ENCODE results near the gene CEP55. TPM values are rescaled to one million over a fixed set of nuclear protein-coding genes. Genes with fewer than 3 reads are reported as not detected.

CEP55 gene
- total RNA-seq, 1 experiment from 2014 or later = 39.4 TPM

GRCh38 chr10:93505075-93505474 is 8.7 kb downstream of the CEP55 start:
- Mint-ChIP-seq H3K4me3 (ENCODE audit: unreplicated experiment) (no peak overlapping the region), H3K36me3 (ENCODE audit: insufficient read depth, unreplicated experiment) (peaks cover 28% of the 10 kb centered on the region), H3K9me3 (ENCODE audit: unreplicated experiment) (no peaks in the 10 kb centered on the region), H3K27me3 (ENCODE audit: insufficient read depth, unreplicated experiment) (no peaks in the 10 kb centered on the region), H3K4me1 (ENCODE audit: insufficient read depth, unreplicated experiment) (peaks cover 15% of the 10 kb centered on the region), H3K27ac (ENCODE audit: low read depth, unreplicated experiment) (peak overlapping the region; percentile 55)
- intact Hi-C loops (cut with micrococcal nuclease) = no loop called here
- no peak for DNase-seq (ENCODE audit: unreplicated experiment)
- TF ChIP-seq, protein P1, sequence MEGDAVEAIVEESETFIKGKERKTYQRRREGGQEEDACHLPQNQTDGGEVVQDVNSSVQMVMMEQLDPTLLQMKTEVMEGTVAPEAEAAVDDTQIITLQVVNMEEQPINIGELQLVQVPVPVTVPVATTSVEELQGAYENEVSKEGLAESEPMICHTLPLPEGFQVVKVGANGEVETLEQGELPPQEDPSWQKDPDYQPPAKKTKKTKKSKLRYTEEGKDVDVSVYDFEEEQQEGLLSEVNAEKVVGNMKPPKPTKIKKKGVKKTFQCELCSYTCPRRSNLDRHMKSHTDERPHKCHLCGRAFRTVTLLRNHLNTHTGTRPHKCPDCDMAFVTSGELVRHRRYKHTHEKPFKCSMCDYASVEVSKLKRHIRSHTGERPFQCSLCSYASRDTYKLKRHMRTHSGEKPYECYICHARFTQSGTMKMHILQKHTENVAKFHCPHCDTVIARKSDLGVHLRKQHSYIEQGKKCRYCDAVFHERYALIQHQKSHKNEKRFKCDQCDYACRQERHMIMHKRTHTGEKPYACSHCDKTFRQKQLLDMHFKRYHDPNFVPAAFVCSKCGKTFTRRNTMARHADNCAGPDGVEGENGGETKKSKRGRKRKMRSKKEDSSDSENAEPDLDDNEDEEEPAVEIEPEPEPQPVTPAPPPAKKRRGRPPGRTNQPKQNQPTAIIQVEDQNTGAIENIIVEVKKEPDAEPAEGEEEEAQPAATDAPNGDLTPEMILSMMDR (IDR thresholded peaks at IDR 0.05; ENCODE audit: unreplicated experiment) = no peak
- ChIA-PET CTCF (interaction anchor here (0.6 to 4.0 kb wide), 5 partner anchors 12 to 620 kb away, joined by 3 to 27 read pairs (median 4); no protein-coding TSS in a partner anchor), POLR2A (interaction anchor here (0.9 to 1.5 kb wide), 2 partner anchors 8 to 9 kb away, joined by 3 to 4 read pairs; no protein-coding TSS in a partner anchor)
- no TSS peak for BruUV-seq (replicated peaks)

- no TSS peak for BruUV-seq (replicated peaks)
- CTCF ChIA-PET = interaction anchor here (0.5 to 3.5 kb wide), 11 partner anchors 11 to 504 kb away, joined by 3 to 29 read pairs (median 5); no protein-coding TSS in a partner anchor
Measured at GRCh38 chr10:93509816-93510215, 13.4 kb downstream of the CEP55 start.

GRCh38 chr10:93512565-93512964 is 16.2 kb downstream of the CEP55 start:
- peaks cover 7% of the 10 kb centered on the region for H3K4me1 Mint-ChIP-seq (ENCODE audit: insufficient read depth, unreplicated experiment)
- TF ChIP-seq, protein P1 (IDR thresholded peaks at IDR 0.05; ENCODE audit: unreplicated experiment) = no peak
- H3K36me3 Mint-ChIP-seq (ENCODE audit: insufficient read depth, unreplicated experiment) = peaks cover 20% of the 10 kb centered on the region
- H3K27me3 Mint-ChIP-seq (ENCODE audit: insufficient read depth, unreplicated experiment) = no peaks in the 10 kb centered on the region
- ChIA-PET CTCF (interaction anchor here (0.6 to 4.0 kb wide), 10 partner anchors 8 to 514 kb away, joined by 3 to 68 read pairs (median 14); partner anchors contain the start of gene MYOF), POLR2A (interaction anchor here (1.1 to 1.8 kb wide), 2 partner anchors 17 to 30 kb away, joined by 3 to 5 read pairs; partner anchors contain the start of gene MYOF)
- H3K27ac Mint-ChIP-seq (ENCODE audit: low read depth, unreplicated experiment) = no peak overlapping the region
- no peaks in the 10 kb centered on the region for H3K9me3 Mint-ChIP-seq (ENCODE audit: unreplicated experiment)
- intact Hi-C loops (cut with micrococcal nuclease) = loop anchor here (5.0 to 10.0 kb wide), 2 partner anchors 430 to 508 kb away; no protein-coding TSS in a partner anchor
- no TSS peak for BruUV-seq (replicated peaks)
- DNase-seq (ENCODE audit: unreplicated experiment) = no peak
- no peak overlapping the region for H3K4me3 Mint-ChIP-seq (ENCODE audit: unreplicated experiment)

More at GRCh38 chr10:93509816-93510215, 13.4 kb downstream of the CEP55 start:
- no peaks in the 10 kb centered on the region for H3K9me3 Mint-ChIP-seq (ENCODE audit: unreplicated experiment)
- TF ChIP-seq, protein P1 (IDR thresholded peaks at IDR 0.05; ENCODE audit: unreplicated experiment) = no peak
- H3K36me3 Mint-ChIP-seq (ENCODE audit: insufficient read depth, unreplicated experiment) = peaks cover 35% of the 10 kb centered on the region
- no peaks in the 10 kb centered on the region for H3K27me3 Mint-ChIP-seq (ENCODE audit: insufficient read depth, unreplicated experiment)
- POLR2A ChIA-PET = interaction anchor here (0.6 to 2.0 kb wide), 7 partner anchors 24 to 625 kb away, joined by 3 to 8 read pairs (median 4); partner anchors contain the start of gene MYOF
- intact Hi-C loops (cut with micrococcal nuclease) = loop anchor here (5.0 to 10.0 kb wide), 2 partner anchors 428 to 505 kb away; no protein-coding TSS in a partner anchor
- no peak for DNase-seq (ENCODE audit: unreplicated experiment)
- H3K4me1 Mint-ChIP-seq (ENCODE audit: insufficient read depth, unreplicated experiment) = no peaks in the 10 kb centered on the region
- H3K4me3 Mint-ChIP-seq (ENCODE audit: unreplicated experiment) = no peak overlapping the region
- H3K27ac Mint-ChIP-seq (ENCODE audit: low read depth, unreplicated experiment) = no peak overlapping the region

DNA sequence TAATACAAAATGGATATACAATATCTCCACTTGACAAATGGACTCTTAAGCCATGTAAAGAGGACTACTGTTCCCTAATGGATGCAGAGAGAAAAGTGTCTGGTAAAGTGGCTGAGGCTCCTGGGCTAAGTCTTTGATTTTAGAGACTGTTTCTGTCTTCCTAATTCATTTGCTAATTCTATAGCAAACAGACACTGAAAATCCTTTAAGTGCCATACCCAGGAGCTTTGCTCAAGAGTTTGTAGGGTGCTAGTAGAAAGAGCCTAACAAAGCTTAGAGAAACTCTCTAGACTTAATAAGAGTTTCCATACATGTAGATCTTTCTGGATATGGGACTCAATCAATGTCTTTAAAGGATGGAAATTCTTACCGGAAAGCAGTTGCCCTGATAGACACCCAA is 16.7 kb downstream of the CEP55 start:
- CTCF ChIA-PET = interaction anchor here (0.5 to 4.0 kb wide), 18 partner anchors 10 to 849 kb away, joined by 3 to 68 read pairs (median 4); no protein-coding TSS in a partner anchor

More for the DNA sequence above, 16.7 kb downstream of the CEP55 start:
- Mint-ChIP-seq H3K4me3 (ENCODE audit: unreplicated experiment) (no peak overlapping the region), H3K9me3 (ENCODE audit: unreplicated experiment) (no peaks in the 10 kb centered on the region), H3K36me3 (ENCODE audit: insufficient read depth, unreplicated experiment) (peaks cover 14% of the 10 kb centered on the region), H3K27ac (ENCODE audit: low read depth, unreplicated experiment) (no peak overlapping the region), H3K27me3 (ENCODE audit: insufficient read depth, unreplicated experiment) (no peaks in the 10 kb centered on the region), H3K4me1 (ENCODE audit: insufficient read depth, unreplicated experiment) (peaks cover 7% of the 10 kb centered on the region)
- TF ChIP-seq, protein P1 (IDR thresholded peaks at IDR 0.05; ENCODE audit: unreplicated experiment) = no peak
- intact Hi-C loops (cut with micrococcal nuclease) = loop anchor here (5.0 to 10.0 kb wide), 2 partner anchors 431 to 508 kb away; no protein-coding TSS in a partner anchor
- BruUV-seq (replicated peaks) = no TSS peak
- no peak for DNase-seq (ENCODE audit: unreplicated experiment)
- POLR2A ChIA-PET = interaction anchor here (1.1 kb wide), 2 partner anchors 8 to 31 kb away, joined by 3 to 4 read pairs; partner anchors contain the start of gene MYOF
